Memory B cell (primary cell): Measurements from ENCODE around the gene CERS1.
A peak's percentile ranks its signal among the peaks of the same experiment; 100 is the strongest.

Experiments
- ATAC-seq: fragments of 150-1000 bp; cut with Tn5 transposase; 2 replicates; pipeline ENCODE4 v1.10.0; 2021; ENCODE audit warnings: low read depth, mild to moderate bottlenecking, moderate library complexity
- DNase-seq, 2 donors: peaks; one replicate each; pipeline ENCODE4 v3.0.0; 2022; ENCODE audit warnings: low spot score in 2 of 2
- H3K27ac Mint-ChIP-seq: one replicate; pipeline ENCODE4 v1.8.0; 2022; ENCODE audit warnings: mild to moderate bottlenecking, moderate library complexity, mixed read lengths
- H3K27me3 Mint-ChIP-seq: one replicate; pipeline ENCODE4 v1.8.0; 2022; ENCODE audit warnings: mixed read lengths
- H3K36me3 Mint-ChIP-seq: one replicate; pipeline ENCODE4 v1.8.0; 2022; ENCODE audit warnings: mild to moderate bottlenecking, mixed read lengths
- H3K4me1 Mint-ChIP-seq: one replicate; pipeline ENCODE4 v1.8.0; 2022; ENCODE audit warnings: mixed read lengths
- H3K4me3 Mint-ChIP-seq: one replicate; pipeline ENCODE4 v1.8.0; 2022; ENCODE audit warnings: mild to moderate bottlenecking, moderate library complexity, mixed read lengths
- H3K9me3 Mint-ChIP-seq: one replicate; pipeline ENCODE4 v1.8.0; 2022; ENCODE audit warnings: mixed read lengths

CERS1 gene

GRCh38 chr19:18844806-18845329 lies 51.1 kb downstream of the CERS1 start:
- no peaks in the 10 kb centered on the region for H3K9me3 Mint-ChIP-seq
- no peak overlapping the region for H3K27ac Mint-ChIP-seq
- H3K4me3 Mint-ChIP-seq, result no peak overlapping the region
- peaks cover 71% of the 10 kb centered on the region for H3K4me1 Mint-ChIP-seq
- H3K27me3 Mint-ChIP-seq, result no peaks in the 10 kb centered on the region
- ATAC-seq, result no peak
- no peak for DNase-seq
- H3K36me3 Mint-ChIP-seq, result peaks cover 6% of the 10 kb centered on the region

GRCh38 chr19:18843960-18844359 lies 52.0 kb downstream of the CERS1 start:
- no peak overlapping the region for H3K4me3 Mint-ChIP-seq
- no peak for ATAC-seq
- H3K36me3 Mint-ChIP-seq, result peaks cover 3% of the 10 kb centered on the region
- no peaks in the 10 kb centered on the region for H3K27me3 Mint-ChIP-seq
- no peak for DNase-seq
- no peak overlapping the region for H3K27ac Mint-ChIP-seq
- H3K4me1 Mint-ChIP-seq, result peaks cover 65% of the 10 kb centered on the region
- H3K9me3 Mint-ChIP-seq, result no peaks in the 10 kb centered on the region

- peaks cover 63% of the 10 kb centered on the region for H3K4me1 Mint-ChIP-seq
- no peaks in the 10 kb centered on the region for H3K9me3 Mint-ChIP-seq
- peak overlapping the region; percentile 58 for H3K4me3 Mint-ChIP-seq
- DNase-seq (no peak), ATAC-seq (no peak)
- H3K27me3 Mint-ChIP-seq, result no peaks in the 10 kb centered on the region
- peaks cover 9% of the 10 kb centered on the region for H3K36me3 Mint-ChIP-seq
- no peak overlapping the region for H3K27ac Mint-ChIP-seq
These were observed 53.8 kb downstream of the CERS1 start for GRCh38 chr19:18842166-18842565.

- Mint-ChIP-seq H3K27me3 (no peaks in the 10 kb centered on the region), H3K27ac (no peak overlapping the region), H3K4me1 (peaks cover 59% of the 10 kb centered on the region), H3K9me3 (no peaks in the 10 kb centered on the region), H3K36me3 (peaks cover 10% of the 10 kb centered on the region), H3K4me3 (no peak overlapping the region)
- no peak for ATAC-seq
- DNase-seq, result no peak
These were observed 54.6 kb downstream of the CERS1 start for GRCh38 chr19:18841400-18841799.

- no peaks in the 10 kb centered on the region for H3K9me3 Mint-ChIP-seq
- H3K36me3 Mint-ChIP-seq, result peaks cover 10% of the 10 kb centered on the region
- peaks cover 60% of the 10 kb centered on the region for H3K4me1 Mint-ChIP-seq
- DNase-seq, result no peak
- no peaks in the 10 kb centered on the region for H3K27me3 Mint-ChIP-seq
- no peak overlapping the region for H3K4me3 Mint-ChIP-seq
- no peak for ATAC-seq
- no peak overlapping the region for H3K27ac Mint-ChIP-seq
These were observed 55.4 kb downstream of the CERS1 start for GRCh38 chr19:18840288-18841267.

GRCh38 chr19:18839465-18840287 lies 56.3 kb downstream of the CERS1 start:
- no peak for DNase-seq
- no peak overlapping the region for H3K27ac Mint-ChIP-seq
- peaks cover 61% of the 10 kb centered on the region for H3K4me1 Mint-ChIP-seq
- H3K9me3 Mint-ChIP-seq, result no peaks in the 10 kb centered on the region
- H3K36me3 Mint-ChIP-seq, result peaks cover 12% of the 10 kb centered on the region
- no peak overlapping the region for H3K4me3 Mint-ChIP-seq
- no peaks in the 10 kb centered on the region for H3K27me3 Mint-ChIP-seq
- no peak for ATAC-seq

GRCh38 chr19:18834644-18834984 lies 61.3 kb downstream of the CERS1 start:
- H3K27ac Mint-ChIP-seq, result peak overlapping the region; percentile 46
- ATAC-seq (no peak), DNase-seq (no peak)
- H3K4me1 Mint-ChIP-seq, result peaks cover 44% of the 10 kb centered on the region
- no peaks in the 10 kb centered on the region for H3K27me3 Mint-ChIP-seq
- peak overlapping the region; percentile 95 for H3K4me3 Mint-ChIP-seq
- H3K36me3 Mint-ChIP-seq, result peaks cover 14% of the 10 kb centered on the region
- H3K9me3 Mint-ChIP-seq, result no peaks in the 10 kb centered on the region

GRCh38 chr19:18833849-18834643 lies 61.9 kb downstream of the CERS1 start:
- ATAC-seq, result no peak
- Mint-ChIP-seq H3K4me3 (peak overlapping the region; percentile 95), H3K9me3 (no peaks in the 10 kb centered on the region), H3K27me3 (no peaks in the 10 kb centered on the region), H3K36me3 (peaks cover 14% of the 10 kb centered on the region), H3K27ac (peak overlapping the region; percentile 46), H3K4me1 (peaks cover 44% of the 10 kb centered on the region)
- no peak for DNase-seq

GRCh38 chr19:18833141-18833476 lies 62.8 kb downstream of the CERS1 start:
- H3K4me1 Mint-ChIP-seq, result peaks cover 44% of the 10 kb centered on the region
- peaks cover 3% of the 10 kb centered on the region for H3K27me3 Mint-ChIP-seq
- H3K9me3 Mint-ChIP-seq, result no peaks in the 10 kb centered on the region
- peaks cover 14% of the 10 kb centered on the region for H3K36me3 Mint-ChIP-seq
- no peak for ATAC-seq
- H3K4me3 Mint-ChIP-seq, result peak overlapping the region; percentile 95
- DNase-seq, result no peak
- H3K27ac Mint-ChIP-seq, result peak overlapping the region; percentile 90

- Mint-ChIP-seq H3K9me3 (peaks cover 2% of the 10 kb centered on the region), H3K4me3 (peak overlapping the region; percentile 95), H3K27me3 (peaks cover 3% of the 10 kb centered on the region), H3K4me1 (peaks cover 39% of the 10 kb centered on the region), H3K27ac (peak overlapping the region; percentile 90), H3K36me3 (peaks cover 8% of the 10 kb centered on the region)
- DNase-seq, result peak in 1 of 2 donors; percentile 46
- peak; percentile 48 for ATAC-seq
These were observed 63.4 kb downstream of the CERS1 start for GRCh38 chr19:18832306-18833140.

GRCh38 chr19:18831524-18832305 lies 64.2 kb downstream of the CERS1 start, which contains the start of gene UPF1:
Gene UPF1 (plus strand): TSS chr19:18831959. CDS start chr19:18832210, 251 bp downstream.
- DNase-seq (peak; percentile 93 to 94), ATAC-seq (peak; percentile 84)
- H3K9me3 Mint-ChIP-seq, result peaks cover 3% of the 10 kb centered on the region
- H3K27me3 Mint-ChIP-seq, result peaks cover 3% of the 10 kb centered on the region
- H3K4me3 Mint-ChIP-seq, result peak within 1 kb of the TSS; percentile 95
- peak within 1 kb of the TSS; percentile 90 for H3K27ac Mint-ChIP-seq
- H3K4me1 Mint-ChIP-seq, result peaks cover 36% of the 10 kb centered on the region
- H3K36me3 Mint-ChIP-seq, result peaks cover 8% of the 10 kb centered on the region

- ATAC-seq (no peak), DNase-seq (no peak)
- peaks cover 3% of the 10 kb centered on the region for H3K9me3 Mint-ChIP-seq
- H3K27ac Mint-ChIP-seq, result no peak overlapping the region
- peaks cover 3% of the 10 kb centered on the region for H3K27me3 Mint-ChIP-seq
- peak overlapping the region; percentile 27 for H3K4me3 Mint-ChIP-seq
- H3K36me3 Mint-ChIP-seq, result peaks cover 4% of the 10 kb centered on the region
- H3K4me1 Mint-ChIP-seq, result peaks cover 26% of the 10 kb centered on the region
These were observed 65.5 kb downstream of the CERS1 start for GRCh38 chr19:18830488-18830887.
